OCI-LY7 (cell line): Measurements from ENCODE around the gene HPSE2. TPM values are rescaled to one million over a fixed set of nuclear protein-coding genes. Genes with fewer than 3 reads are reported as not detected.

Source experiments
- BruUV-seq: library from RNA; stranded (reverse); fragments of 400-500 nt; replicated peaks from 2 replicates; lab custom pipeline; 2021; lab: Mats Ljungman, UMichigan
- CTCF ChIA-PET: fragments of 300-600 bp; sonication (Branson Sonifier 250); formaldehyde crosslinking; loops from one replicate; lab custom pipeline; 2022; ENCODE audit warnings: antibody characterized with exemption; ENCODE audit not compliant: unreplicated experiment; lab: Charles Lee
- POLR2A ChIA-PET: fragments of 300-600 bp; sonication (Branson Sonifier 250); formaldehyde crosslinking; loops from one replicate; lab custom pipeline; 2022; ENCODE audit warnings: antibody characterized with exemption; lab: Charles Lee
- DNase-seq: peaks from one replicate; pipeline ENCODE4 v3.0.0-alpha.2; 2015; ENCODE audit warnings: low spot score
- H2AFZ ChIP-seq: fragments of 200-600 bp; sonication (generic), shearing (Covaris generic); 2 replicates; pipeline ENCODE4 v1.6.1; 2014; ENCODE audit warnings: mild to moderate bottlenecking, antibody characterized with exemption, low read length, moderate library complexity
- H3K27ac ChIP-seq: fragments of 200-600 bp; sonication (generic); 2 replicates; pipeline ENCODE4 v1.5.1; 2014; ENCODE audit warnings: mixed run types, low read depth, mild to moderate bottlenecking, moderate library complexity, low read length, inconsistent platforms; ENCODE audit not compliant: poor library complexity, severe bottlenecking
- H3K36me3 ChIP-seq: fragments of 200-600 bp; sonication (generic); 2 replicates; pipeline ENCODE4 v1.6.1; 2014; ENCODE audit warnings: mild to moderate bottlenecking, antibody characterized with exemption, low read length, moderate library complexity, mixed read lengths; ENCODE audit not compliant: insufficient read depth
- H3K4me1 ChIP-seq: fragments of 200-600 bp; sonication (generic); 2 replicates; pipeline ENCODE4 v1.5.1; 2014; ENCODE audit warnings: mild to moderate bottlenecking, low read length; ENCODE audit not compliant: insufficient read depth, poor library complexity, severe bottlenecking
- H3K4me2 ChIP-seq: fragments of 200-600 bp; sonication (generic); 2 replicates; pipeline ENCODE4 v1.6.1; 2014; ENCODE audit warnings: mild to moderate bottlenecking, low read length
- H3K4me3 ChIP-seq: fragments of 200-600 bp; sonication (generic); 2 replicates; pipeline ENCODE4 v1.5.1; 2014; ENCODE audit warnings: mild to moderate bottlenecking, low read depth, low read length; ENCODE audit not compliant: poor library complexity, severe bottlenecking
- H3K79me2 ChIP-seq: fragments of 200-600 bp; sonication (generic); 2 replicates; pipeline ENCODE4 v1.6.1; 2016; ENCODE audit warnings: low read depth, mild to moderate bottlenecking, low read length, moderate library complexity, mixed read lengths; ENCODE audit not compliant: insufficient read depth
- H3K9me2 ChIP-seq: fragments of 200-600 bp; sonication (generic); 2 replicates; pipeline ENCODE4 v1.6.1; 2016; ENCODE audit warnings: mild to moderate bottlenecking, low read length, mixed read lengths; ENCODE audit not compliant: insufficient read depth
- H3K9me3 ChIP-seq: fragments of 200-600 bp; sonication (generic); 2 replicates; pipeline ENCODE4 v1.6.1; 2014; ENCODE audit warnings: mild to moderate bottlenecking, mixed run types, low read length, mixed read lengths
- H4K20me1 ChIP-seq: fragments of 200-600 bp; sonication (generic); 2 replicates; pipeline ENCODE4 v1.6.1; 2014; ENCODE audit warnings: mild to moderate bottlenecking, antibody characterized with exemption, low read length, moderate library complexity, mixed read lengths; ENCODE audit not compliant: insufficient read depth
- EZH2phosphoT487 ChIP-seq: fragments of 200-600 bp; sonication (generic); IDR thresholded peaks from 2 replicates; pipeline ENCODE4 v1.6.1; 2018; ENCODE audit warnings: low read depth, borderline replicate concordance, mild to moderate bottlenecking, mixed run types, antibody characterized with exemption, low read length, moderate library complexity, mixed read lengths
- intact Hi-C: fragments of 100-400 bp; cut with micrococcal nuclease; formaldehyde crosslinking; loops from one replicate; pipeline ENCODE4 v1.10.0; 2022; ENCODE audit not compliant: unreplicated experiment
- total RNA-seq, 2 experiments: library from RNA; depleted of rRNA in 1 of 2; stranded (reverse); fragments of >200 nt in 1 of 2; shearing (Covaris generic) in 1 of 2; gene quantifications; 2 replicates each; pipeline ENCODE4 v1.2.3, GENCODE V29; 2014 to 2022
- TF ChIP-seq, protein P1 (sequence below): fragments of 200-600 bp; sonication (generic); conservative IDR thresholded peaks from 2 replicates; pipeline ENCODE4 v1.5.1; 2014; ENCODE audit warnings: mild to moderate bottlenecking, antibody characterized with exemption, low read length, moderate library complexity, mixed read lengths

Gene HPSE2
- total RNA-seq, 2 experiments from 2014 or later, result not detected

DNA sequence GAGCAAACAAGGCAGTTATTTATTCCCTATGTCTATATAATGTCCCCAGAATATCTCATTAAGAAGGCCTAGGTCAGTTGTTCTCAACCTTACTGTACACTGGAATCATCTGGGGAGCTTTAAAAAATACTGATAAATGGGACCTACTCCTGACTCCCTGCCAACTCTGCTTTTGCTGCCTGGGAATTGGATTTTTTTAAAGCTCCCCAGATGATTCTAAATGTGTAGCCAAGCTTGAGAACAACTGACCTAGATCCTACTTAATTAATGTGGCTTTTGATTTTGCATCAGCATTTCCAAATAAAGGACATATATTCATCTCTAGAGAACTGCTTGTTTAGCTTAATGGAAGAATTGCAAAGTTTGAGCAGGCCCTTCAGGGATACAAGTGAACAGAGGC, 697.2 kb downstream of the HPSE2 start:
- no peak overlapping the region for H3K27ac ChIP-seq
- H3K9me3 ChIP-seq, result no peaks in the 10 kb centered on the region
- DNase-seq, result no peak
- no peak overlapping the region for H3K4me2 ChIP-seq
- intact Hi-C loops, result no loop called here
- CTCF ChIA-PET, result no interaction called here
- BruUV-seq, result no TSS peak
- H3K36me3 ChIP-seq, result no peaks in the 10 kb centered on the region
- H3K4me1 ChIP-seq, result no peaks in the 10 kb centered on the region
- H2AFZ ChIP-seq, result no peak overlapping the region
- no peaks in the 10 kb centered on the region for H4K20me1 ChIP-seq
- H3K9me2 ChIP-seq, result no peaks in the 10 kb centered on the region
- H3K79me2 ChIP-seq, result no peaks in the 10 kb centered on the region
- POLR2A ChIA-PET, result no interaction called here
- H3K4me3 ChIP-seq, result no peak overlapping the region
- TF ChIP-seq EZH2phosphoT487, result no peak
- TF ChIP-seq, protein P1, sequence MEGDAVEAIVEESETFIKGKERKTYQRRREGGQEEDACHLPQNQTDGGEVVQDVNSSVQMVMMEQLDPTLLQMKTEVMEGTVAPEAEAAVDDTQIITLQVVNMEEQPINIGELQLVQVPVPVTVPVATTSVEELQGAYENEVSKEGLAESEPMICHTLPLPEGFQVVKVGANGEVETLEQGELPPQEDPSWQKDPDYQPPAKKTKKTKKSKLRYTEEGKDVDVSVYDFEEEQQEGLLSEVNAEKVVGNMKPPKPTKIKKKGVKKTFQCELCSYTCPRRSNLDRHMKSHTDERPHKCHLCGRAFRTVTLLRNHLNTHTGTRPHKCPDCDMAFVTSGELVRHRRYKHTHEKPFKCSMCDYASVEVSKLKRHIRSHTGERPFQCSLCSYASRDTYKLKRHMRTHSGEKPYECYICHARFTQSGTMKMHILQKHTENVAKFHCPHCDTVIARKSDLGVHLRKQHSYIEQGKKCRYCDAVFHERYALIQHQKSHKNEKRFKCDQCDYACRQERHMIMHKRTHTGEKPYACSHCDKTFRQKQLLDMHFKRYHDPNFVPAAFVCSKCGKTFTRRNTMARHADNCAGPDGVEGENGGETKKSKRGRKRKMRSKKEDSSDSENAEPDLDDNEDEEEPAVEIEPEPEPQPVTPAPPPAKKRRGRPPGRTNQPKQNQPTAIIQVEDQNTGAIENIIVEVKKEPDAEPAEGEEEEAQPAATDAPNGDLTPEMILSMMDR, result no peak

DNA sequence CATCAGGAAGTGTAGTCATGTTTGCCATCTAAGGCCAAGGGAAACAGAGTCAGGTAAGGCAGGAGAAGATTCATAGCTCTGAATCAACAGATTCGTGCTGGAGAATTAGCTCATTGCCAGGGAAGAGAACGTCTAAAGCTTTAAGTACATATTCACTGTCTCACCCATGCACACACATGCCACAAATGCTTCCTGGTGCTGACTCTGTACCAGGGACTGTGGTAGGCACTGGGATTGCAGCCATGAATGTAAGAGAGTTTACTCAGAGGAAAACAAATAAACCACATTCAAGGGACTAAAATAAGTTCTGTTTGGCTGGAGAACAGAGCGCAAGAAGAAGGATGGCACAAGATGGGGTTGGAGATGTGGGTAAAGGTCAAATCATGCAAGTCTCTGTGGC, 699.1 kb downstream of the HPSE2 start:
- no peaks in the 10 kb centered on the region for H3K9me3 ChIP-seq
- no peak for DNase-seq
- no TSS peak for BruUV-seq

DNA sequence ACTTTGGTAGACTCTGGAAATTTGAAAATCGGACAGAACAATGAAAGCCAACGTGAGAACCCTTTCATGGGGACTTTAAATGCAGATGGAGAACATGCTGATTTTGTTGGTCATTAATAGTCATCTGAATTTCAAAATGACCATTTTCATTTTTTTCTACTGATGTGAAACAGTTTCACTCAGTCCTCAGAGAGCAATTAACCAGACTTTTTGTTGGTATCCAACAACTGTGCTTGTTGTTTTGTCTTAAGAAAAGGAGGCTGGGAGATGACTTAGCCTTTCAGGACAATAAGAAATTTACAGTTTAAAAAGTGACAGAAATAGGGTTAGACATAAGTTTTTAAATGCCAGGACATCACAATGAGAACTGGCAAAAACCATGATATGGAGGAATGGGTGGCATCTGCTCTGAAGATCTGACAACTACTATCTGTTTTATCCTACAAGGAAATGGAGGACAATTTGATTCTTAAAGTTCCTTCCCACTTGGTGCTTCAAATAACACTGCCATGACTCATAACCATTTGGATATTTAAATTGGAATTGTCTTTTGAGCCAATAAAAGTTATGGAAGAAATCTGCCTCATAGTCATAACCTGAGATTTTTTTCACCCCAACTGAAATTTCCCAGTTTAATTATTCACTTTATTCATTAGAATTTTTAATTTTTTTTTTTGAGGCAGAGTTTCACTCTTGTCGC, 701.8 kb downstream of the HPSE2 start:
- Histone ChIP-seq H3K79me2 (no peaks in the 10 kb centered on the region), H2AFZ (no peak overlapping the region), H4K20me1 (no peaks in the 10 kb centered on the region), H3K4me3 (no peak overlapping the region), H3K4me1 (no peaks in the 10 kb centered on the region), H3K9me3 (no peaks in the 10 kb centered on the region), H3K9me2 (no peaks in the 10 kb centered on the region), H3K27ac (no peak overlapping the region), H3K4me2 (no peak overlapping the region), H3K36me3 (no peaks in the 10 kb centered on the region)
- CTCF ChIA-PET, result no interaction called here
- POLR2A ChIA-PET, result no interaction called here
- TF ChIP-seq, protein P1, result no peak
- no peak for DNase-seq
- intact Hi-C loops, result no loop called here
- no TSS peak for BruUV-seq

More for the DNA sequence above, 699.1 kb downstream of the HPSE2 start:
- Histone ChIP-seq H3K79me2 (no peaks in the 10 kb centered on the region), H2AFZ (no peak overlapping the region), H3K4me2 (no peak overlapping the region), H3K4me1 (no peaks in the 10 kb centered on the region), H4K20me1 (no peaks in the 10 kb centered on the region), H3K27ac (no peak overlapping the region), H3K9me2 (no peaks in the 10 kb centered on the region), H3K4me3 (no peak overlapping the region), H3K36me3 (no peaks in the 10 kb centered on the region)
- CTCF ChIA-PET, result no interaction called here
- intact Hi-C loops, result no loop called here
- no peak for TF ChIP-seq EZH2phosphoT487
- TF ChIP-seq, protein P1, result no peak
- POLR2A ChIA-PET, result no interaction called here
